MG63 (cell line): Measurements from ENCODE around the gene SH3BP5. TPM values are rescaled to one million over a fixed set of nuclear protein-coding genes. Genes with fewer than 3 reads are reported as not detected.

Source experiments
- DNase-seq: peaks from one replicate; pipeline ENCODE4 v3.0.0-alpha.2; 2020
- H3K27me3 ChIP-seq: fragments of 250-450 bp; sonication (Bioruptor Pico); 2 replicates; pipeline ENCODE4 v1.5.1; 2020; ENCODE audit warnings: mild to moderate bottlenecking, moderate library complexity
- H3K36me3 ChIP-seq: fragments of 250-450 bp; sonication (Bioruptor Pico); 2 replicates; pipeline ENCODE4 v1.5.1; 2020; ENCODE audit warnings: mild to moderate bottlenecking, moderate library complexity
- H3K4me3 ChIP-seq: fragments of 250-450 bp; sonication (Bioruptor Pico); 2 replicates; pipeline ENCODE4 v1.5.1; 2020; ENCODE audit warnings: mild to moderate bottlenecking, moderate library complexity
- H3K9me3 ChIP-seq: fragments of 250-450 bp; sonication (Bioruptor Pico); 2 replicates; pipeline ENCODE4 v1.5.1; 2020; ENCODE audit warnings: mild to moderate bottlenecking, moderate library complexity
- total RNA-seq: library from RNA; depleted of rRNA; stranded (reverse); fragments of >200 nt; shearing (Covaris generic); gene quantifications from 2 replicates; pipeline ENCODE4 v1.2.3, GENCODE V29; 2014; ENCODE audit warnings: low replicate concordance

Gene SH3BP5
- total RNA-seq, 1 experiment from 2014 or later, result 2.8 TPM

GRCh38 chr3:15295506-15295905 lies 36.9 kb downstream of the SH3BP5 start:
- H3K27me3 ChIP-seq, result no peaks in the 10 kb centered on the region
- DNase-seq, result no peak
- H3K9me3 ChIP-seq, result no peaks in the 10 kb centered on the region
- no peaks in the 10 kb centered on the region for H3K36me3 ChIP-seq
- H3K4me3 ChIP-seq, result no peak overlapping the region

- Histone ChIP-seq H3K9me3 (no peaks in the 10 kb centered on the region), H3K27me3 (no peaks in the 10 kb centered on the region), H3K36me3 (no peaks in the 10 kb centered on the region), H3K4me3 (no peak overlapping the region)
- no peak for DNase-seq
These were observed 37.5 kb downstream of the SH3BP5 start for GRCh38 chr3:15294929-15295328.

- Histone ChIP-seq H3K4me3 (no peak overlapping the region), H3K9me3 (no peaks in the 10 kb centered on the region), H3K36me3 (no peaks in the 10 kb centered on the region), H3K27me3 (no peaks in the 10 kb centered on the region)
- no peak for DNase-seq
These were observed 39.4 kb downstream of the SH3BP5 start for GRCh38 chr3:15292765-15293522.

GRCh38 chr3:15291589-15292541 lies 40.5 kb downstream of the SH3BP5 start:
- no peak for DNase-seq
- no peaks in the 10 kb centered on the region for H3K36me3 ChIP-seq
- no peak overlapping the region for H3K4me3 ChIP-seq

GRCh38 chr3:15290736-15291135 lies 41.6 kb downstream of the SH3BP5 start:
- H3K27me3 ChIP-seq, result no peaks in the 10 kb centered on the region
- DNase-seq, result no peak
- H3K36me3 ChIP-seq, result no peaks in the 10 kb centered on the region
- no peak overlapping the region for H3K4me3 ChIP-seq
- no peaks in the 10 kb centered on the region for H3K9me3 ChIP-seq

More at GRCh38 chr3:15291589-15292541, 40.5 kb downstream of the SH3BP5 start:
- Histone ChIP-seq H3K9me3 (no peaks in the 10 kb centered on the region), H3K27me3 (no peaks in the 10 kb centered on the region)

GRCh38 chr3:15289661-15290060 lies 42.7 kb downstream of the SH3BP5 start:
- H3K36me3 ChIP-seq, result no peaks in the 10 kb centered on the region
- no peaks in the 10 kb centered on the region for H3K9me3 ChIP-seq
- H3K27me3 ChIP-seq, result no peaks in the 10 kb centered on the region
- no peak overlapping the region for H3K4me3 ChIP-seq
- no peak for DNase-seq

GRCh38 chr3:15288331-15289035 lies 43.9 kb downstream of the SH3BP5 start:
- H3K27me3 ChIP-seq, result no peaks in the 10 kb centered on the region
- no peak overlapping the region for H3K4me3 ChIP-seq
- no peak for DNase-seq
- H3K9me3 ChIP-seq, result no peaks in the 10 kb centered on the region
- no peaks in the 10 kb centered on the region for H3K36me3 ChIP-seq

GRCh38 chr3:15287565-15288330 lies 44.6 kb downstream of the SH3BP5 start:
- no peaks in the 10 kb centered on the region for H3K27me3 ChIP-seq

GRCh38 chr3:15286022-15286421 lies 46.4 kb downstream of the SH3BP5 start:
- no peaks in the 10 kb centered on the region for H3K36me3 ChIP-seq
- no peaks in the 10 kb centered on the region for H3K9me3 ChIP-seq
- no peaks in the 10 kb centered on the region for H3K27me3 ChIP-seq
- no peak for DNase-seq
- no peak overlapping the region for H3K4me3 ChIP-seq

More at GRCh38 chr3:15287565-15288330, 44.6 kb downstream of the SH3BP5 start:
- no peak for DNase-seq
- Histone ChIP-seq H3K36me3 (no peaks in the 10 kb centered on the region), H3K4me3 (no peak overlapping the region), H3K9me3 (no peaks in the 10 kb centered on the region)

GRCh38 chr3:15284121-15284889 lies 48.1 kb downstream of the SH3BP5 start:
- Histone ChIP-seq H3K9me3 (no peaks in the 10 kb centered on the region), H3K36me3 (no peaks in the 10 kb centered on the region), H3K4me3 (no peak overlapping the region), H3K27me3 (no peaks in the 10 kb centered on the region)
- DNase-seq, result peak; percentile 26

GRCh38 chr3:15283702-15284101 lies 48.7 kb downstream of the SH3BP5 start:
- DNase-seq, result no peak

GRCh38 chr3:15281817-15282216 lies 50.6 kb downstream of the SH3BP5 start:
- H3K27me3 ChIP-seq, result no peaks in the 10 kb centered on the region
- H3K36me3 ChIP-seq, result no peaks in the 10 kb centered on the region
- H3K9me3 ChIP-seq, result no peaks in the 10 kb centered on the region
- DNase-seq, result no peak
- no peak overlapping the region for H3K4me3 ChIP-seq

More at GRCh38 chr3:15283702-15284101, 48.7 kb downstream of the SH3BP5 start:
- Histone ChIP-seq H3K9me3 (no peaks in the 10 kb centered on the region), H3K36me3 (no peaks in the 10 kb centered on the region), H3K4me3 (no peak overlapping the region), H3K27me3 (no peaks in the 10 kb centered on the region)

- DNase-seq, result no peak
- H3K36me3 ChIP-seq, result no peaks in the 10 kb centered on the region
- H3K4me3 ChIP-seq, result no peak overlapping the region
- H3K27me3 ChIP-seq, result no peaks in the 10 kb centered on the region
- no peaks in the 10 kb centered on the region for H3K9me3 ChIP-seq
These were observed 51.4 kb downstream of the SH3BP5 start for GRCh38 chr3:15280853-15281532.

- no peaks in the 10 kb centered on the region for H3K36me3 ChIP-seq
- H3K4me3 ChIP-seq, result no peak overlapping the region
- no peaks in the 10 kb centered on the region for H3K9me3 ChIP-seq
- H3K27me3 ChIP-seq, result no peaks in the 10 kb centered on the region
- no peak for DNase-seq
These were observed 52.5 kb downstream of the SH3BP5 start for GRCh38 chr3:15279671-15280402.
